ENCODE measurements around the gene RETSAT.
"Not testable (repeated sequence)": the region's sequence is repeated elsewhere in the genome, so short reads cannot be mapped to it uniquely, and the experiment has no call there.

RETSAT gene

GRCh38 chr2:85354286-85355072 lies at the start of gene RETSAT, which contains the start of gene ELMOD3:
Gene RETSAT, minus strand, starts transcription at chr2:85354528. Its CDS starts 21 bp downstream, at chr2:85354507.
Gene ELMOD3, plus strand, starts transcription at chr2:85354769. Its CDS starts 2,430 bp downstream, at chr2:85357199.
- peak; percentile 99 for DNase-seq

GRCh38 chr2:85401844-85402243 lies 47.5 kb upstream of the RETSAT start:
- no peak for DNase-seq

GRCh38 chr2:85401464-85401805 lies 47.1 kb upstream of the RETSAT start:
- no peak for DNase-seq

- DNase-seq: no peak
These were observed 46.5 kb upstream of the RETSAT start for GRCh38 chr2:85400541-85401463.

GRCh38 chr2:85400023-85400422 lies 45.7 kb upstream of the RETSAT start:
- peak; percentile 25 for DNase-seq

GRCh38 chr2:85399183-85399455 lies 44.8 kb upstream of the RETSAT start:
- no peak for DNase-seq

- DNase-seq: peak; percentile 50
These were observed 44.3 kb upstream of the RETSAT start for GRCh38 chr2:85398426-85399182.

- DNase-seq: peak; percentile 29
These were observed 43.6 kb upstream of the RETSAT start for GRCh38 chr2:85397925-85398331.

- DNase-seq: peak; percentile 51
These were observed 42.5 kb upstream of the RETSAT start for GRCh38 chr2:85396531-85397470.

- DNase-seq: peak; percentile 9
These were observed 41.7 kb upstream of the RETSAT start for GRCh38 chr2:85395912-85396475.

- peak; percentile 34 for DNase-seq
These were observed 40.6 kb upstream of the RETSAT start for GRCh38 chr2:85394976-85395375.

- no peak for DNase-seq
These were observed 39.9 kb upstream of the RETSAT start for GRCh38 chr2:85394261-85394681.

GRCh38 chr2:85393836-85394235 lies 39.5 kb upstream of the RETSAT start:
- peak; percentile 38 for DNase-seq

- DNase-seq: peak; percentile 85
These were observed 36.8 kb upstream of the RETSAT start for GRCh38 chr2:85390941-85391669.

GRCh38 chr2:85388878-85389538 lies 34.7 kb upstream of the RETSAT start:
- no peak for DNase-seq

GRCh38 chr2:85387754-85388153 lies 33.4 kb upstream of the RETSAT start:
- no peak for DNase-seq

GRCh38 chr2:85385746-85386145 lies 31.4 kb upstream of the RETSAT start:
- DNase-seq: no peak

- DNase-seq: no peak
These were observed 29.5 kb upstream of the RETSAT start for GRCh38 chr2:85383850-85384249.

GRCh38 chr2:85383151-85383550 lies 28.8 kb upstream of the RETSAT start:
- DNase-seq: not testable (repeated sequence)

GRCh38 chr2:85380048-85380447 lies 25.7 kb upstream of the RETSAT start:
- DNase-seq: no peak

All from islet precursor cell (in vitro differentiated cells).